ENCODE measurements around the gene RTF1.

- TF ChIP-seq SREBF2 (IDR thresholded peaks at IDR 0.05): no peak
- no peak for TF ChIP-seq POLR2A (IDR thresholded peaks at IDR 0.05; ENCODE audit: low read length)
- TF ChIP-seq EP300 (IDR thresholded peaks at IDR 0.05): no peak
- no peak for TF ChIP-seq JUN (IDR thresholded peaks at IDR 0.05)
- TF ChIP-seq, protein P1, sequence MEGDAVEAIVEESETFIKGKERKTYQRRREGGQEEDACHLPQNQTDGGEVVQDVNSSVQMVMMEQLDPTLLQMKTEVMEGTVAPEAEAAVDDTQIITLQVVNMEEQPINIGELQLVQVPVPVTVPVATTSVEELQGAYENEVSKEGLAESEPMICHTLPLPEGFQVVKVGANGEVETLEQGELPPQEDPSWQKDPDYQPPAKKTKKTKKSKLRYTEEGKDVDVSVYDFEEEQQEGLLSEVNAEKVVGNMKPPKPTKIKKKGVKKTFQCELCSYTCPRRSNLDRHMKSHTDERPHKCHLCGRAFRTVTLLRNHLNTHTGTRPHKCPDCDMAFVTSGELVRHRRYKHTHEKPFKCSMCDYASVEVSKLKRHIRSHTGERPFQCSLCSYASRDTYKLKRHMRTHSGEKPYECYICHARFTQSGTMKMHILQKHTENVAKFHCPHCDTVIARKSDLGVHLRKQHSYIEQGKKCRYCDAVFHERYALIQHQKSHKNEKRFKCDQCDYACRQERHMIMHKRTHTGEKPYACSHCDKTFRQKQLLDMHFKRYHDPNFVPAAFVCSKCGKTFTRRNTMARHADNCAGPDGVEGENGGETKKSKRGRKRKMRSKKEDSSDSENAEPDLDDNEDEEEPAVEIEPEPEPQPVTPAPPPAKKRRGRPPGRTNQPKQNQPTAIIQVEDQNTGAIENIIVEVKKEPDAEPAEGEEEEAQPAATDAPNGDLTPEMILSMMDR (IDR thresholded peaks at IDR 0.05): no peak
- no peak for TF ChIP-seq FOXS1 (CRISPR knock-in tag; IDR thresholded peaks at IDR 0.05)
- no peak for TF ChIP-seq PBX3 (IDR thresholded peaks at IDR 0.05)
- TF ChIP-seq NR3C1 (IDR thresholded peaks at IDR 0.05): no peak
- TF ChIP-seq BCL3 (IDR thresholded peaks at IDR 0.05): no peak
- no peak for TF ChIP-seq TFCP2L1 (CRISPR knock-in tag; IDR thresholded peaks at IDR 0.05)
- TF ChIP-seq GATA3 (IDR thresholded peaks at IDR 0.05; ENCODE audit: borderline replicate concordance): no peak
- TF ChIP-seq ZC3H11A (IDR thresholded peaks at IDR 0.05): no peak
- TF ChIP-seq, protein P2, sequence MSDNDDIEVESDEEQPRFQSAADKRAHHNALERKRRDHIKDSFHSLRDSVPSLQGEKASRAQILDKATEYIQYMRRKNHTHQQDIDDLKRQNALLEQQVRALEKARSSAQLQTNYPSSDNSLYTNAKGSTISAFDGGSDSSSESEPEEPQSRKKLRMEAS (IDR thresholded peaks at IDR 0.05): no peak
- no peak for TF ChIP-seq CEBPB (IDR thresholded peaks at IDR 0.05)
Observed at GRCh38 chr15:41491889-41492288, 75.0 kb downstream of the RTF1 start.

Measured in A549 (cell line).